GM19328 (cell line): ENCODE measurements around the gene COL1A2.

Experiments
- ATAC-seq: cut with Tn5 transposase; IDR thresholded peaks from one replicate; pipeline ENCODE4 v1.9.1; 2021; ENCODE audit warnings: mild to moderate bottlenecking, moderate library complexity; ENCODE audit not compliant: unreplicated experiment

Gene COL1A2

DNA sequence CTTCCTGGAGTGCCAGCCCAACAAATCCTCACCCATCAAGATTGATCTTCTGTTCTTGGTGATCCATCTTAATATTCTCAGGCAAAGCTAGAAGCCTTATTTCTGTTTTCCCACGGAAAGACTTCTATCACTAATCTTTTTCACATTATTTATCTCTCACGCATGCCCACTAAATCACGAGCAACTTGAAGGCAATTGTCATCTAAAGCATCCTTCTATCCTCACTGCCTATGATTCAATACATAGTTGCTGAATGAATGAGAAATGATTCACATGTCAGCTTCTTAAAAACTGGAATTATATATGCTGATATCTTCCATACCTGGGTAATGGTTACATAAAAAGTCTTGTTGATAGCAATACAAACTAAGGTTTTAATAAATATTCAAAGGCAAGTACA lies 12.6 kb upstream of the COL1A2 start:
- no peak for ATAC-seq

DNA sequence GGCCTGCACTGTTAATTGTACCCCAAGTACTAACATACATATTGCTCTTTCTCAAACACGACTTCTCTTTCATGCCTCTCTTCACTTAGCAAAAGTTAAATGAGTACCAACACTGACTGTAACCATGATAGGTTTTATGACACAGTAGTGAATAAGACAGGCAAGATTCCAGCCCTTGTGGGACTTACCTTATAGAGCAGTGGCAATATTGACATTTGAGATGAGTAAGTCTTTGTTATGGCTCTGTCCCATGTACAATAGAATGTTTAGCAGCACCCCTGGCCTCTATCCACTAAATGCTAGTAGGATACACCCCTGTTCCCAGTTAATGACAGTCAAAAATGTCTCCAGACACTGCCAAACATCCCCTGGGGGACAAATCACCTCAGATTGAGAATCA lies 11.9 kb upstream of the COL1A2 start:
- no peak for ATAC-seq

DNA sequence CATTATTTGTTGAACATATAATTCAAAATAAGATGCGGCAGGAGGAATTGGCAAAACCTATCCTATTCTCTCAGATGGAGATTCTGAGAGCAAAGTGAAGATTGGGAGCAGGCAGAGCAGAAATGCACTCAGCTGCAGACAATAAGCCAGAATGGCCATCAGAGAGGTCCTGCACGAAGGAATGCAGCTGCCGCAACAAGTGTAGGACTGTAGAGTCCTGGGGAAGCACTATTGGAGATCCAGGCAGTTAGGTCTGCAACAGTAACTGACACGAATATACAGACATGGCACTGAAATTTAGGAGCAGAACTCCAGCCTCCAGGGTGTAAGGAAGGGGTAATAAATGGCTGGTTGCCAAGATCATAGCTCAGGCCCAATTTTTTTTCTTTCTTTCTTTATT lies 10.4 kb upstream of the COL1A2 start:
- no peak for ATAC-seq

DNA sequence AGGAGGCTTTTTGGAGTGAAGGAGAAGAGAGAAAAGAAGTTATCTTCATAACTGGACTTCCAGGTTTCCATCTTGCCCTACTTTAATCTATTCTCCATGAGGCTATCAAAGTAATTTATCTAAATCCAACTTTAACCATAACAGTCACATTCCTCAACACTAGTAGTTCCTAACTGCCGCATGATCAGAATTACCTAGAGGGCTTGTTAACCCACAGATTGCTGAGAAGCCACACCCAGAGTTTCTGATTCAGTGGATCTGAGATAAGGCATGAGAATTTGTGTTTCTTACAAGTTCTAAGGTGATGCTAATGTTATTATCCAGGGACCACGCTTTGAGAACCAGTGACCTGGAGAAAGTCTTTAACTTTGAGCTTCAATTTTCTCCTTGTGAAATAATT lies 8.3 kb upstream of the COL1A2 start:
- no peak for ATAC-seq

DNA sequence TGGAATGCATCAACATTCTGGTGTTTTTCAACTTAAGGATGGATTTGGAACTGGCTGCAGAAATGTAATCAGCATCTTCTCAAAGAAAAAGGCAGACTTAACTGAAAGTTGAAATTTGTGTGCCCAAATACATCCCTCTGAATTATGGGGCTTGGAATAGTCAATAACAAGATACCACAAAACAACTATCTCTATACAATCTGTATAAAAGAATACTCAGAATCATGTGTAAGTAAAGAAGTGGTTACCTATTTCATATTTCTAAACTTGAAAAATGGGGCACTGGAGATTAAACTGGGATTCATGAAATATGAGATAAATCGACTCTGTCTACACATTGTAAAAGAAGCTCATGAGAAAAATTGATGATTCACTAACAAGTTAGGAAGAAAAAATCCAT lies 6.2 kb upstream of the COL1A2 start:
- no peak for ATAC-seq

DNA sequence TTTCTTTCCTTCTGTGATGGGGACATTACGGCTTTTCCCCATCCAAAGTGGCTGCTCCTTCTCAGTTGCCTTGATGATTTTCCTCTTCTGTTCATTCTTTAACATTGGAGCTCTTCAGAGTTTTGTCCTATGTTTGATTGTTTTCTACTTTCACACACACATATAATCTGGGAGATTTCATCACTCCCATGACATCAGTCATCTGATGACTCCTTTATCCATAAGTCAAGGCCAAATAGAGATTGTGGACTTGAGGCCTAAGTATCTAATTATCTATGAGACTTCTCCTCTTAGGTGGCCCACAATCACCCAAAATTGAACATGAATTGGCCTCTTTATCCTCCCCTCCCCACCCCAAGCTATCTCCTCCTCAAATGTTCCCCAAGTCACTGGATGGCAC lies 5.3 kb upstream of the COL1A2 start:
- ATAC-seq, result no peak

DNA sequence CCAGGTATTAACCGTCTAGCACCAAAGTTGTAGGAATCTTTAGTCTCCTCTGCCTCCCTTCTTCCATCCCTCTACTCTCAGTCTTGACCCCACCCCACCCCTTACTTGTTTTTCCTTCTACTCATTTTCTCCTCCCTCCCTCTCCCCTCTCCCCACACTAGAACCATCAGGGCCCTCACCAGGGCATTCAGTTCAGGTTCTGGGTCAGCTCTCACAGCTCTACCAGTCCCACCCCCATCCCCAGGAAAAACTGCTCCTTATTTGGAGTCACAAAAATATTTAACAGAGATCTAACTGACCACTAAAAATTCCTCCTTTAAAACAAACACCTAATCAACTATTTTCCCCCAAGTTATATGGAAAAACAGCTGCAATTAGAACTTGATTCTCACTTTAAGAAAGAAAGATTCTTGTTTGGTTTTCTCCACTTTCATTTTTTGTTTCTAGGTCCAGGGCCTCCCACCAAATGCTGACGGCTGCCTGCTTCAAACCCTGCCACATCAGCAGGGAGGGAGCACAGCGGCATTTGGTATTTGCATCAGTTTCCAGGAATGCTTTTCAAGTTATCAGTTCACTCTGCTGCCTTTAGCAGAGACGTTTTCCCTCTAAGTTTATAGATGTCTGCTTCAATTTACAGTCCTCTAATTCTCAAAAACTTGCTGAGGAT lies 2.8 kb upstream of the COL1A2 start:
- ATAC-seq, result no peak

DNA sequence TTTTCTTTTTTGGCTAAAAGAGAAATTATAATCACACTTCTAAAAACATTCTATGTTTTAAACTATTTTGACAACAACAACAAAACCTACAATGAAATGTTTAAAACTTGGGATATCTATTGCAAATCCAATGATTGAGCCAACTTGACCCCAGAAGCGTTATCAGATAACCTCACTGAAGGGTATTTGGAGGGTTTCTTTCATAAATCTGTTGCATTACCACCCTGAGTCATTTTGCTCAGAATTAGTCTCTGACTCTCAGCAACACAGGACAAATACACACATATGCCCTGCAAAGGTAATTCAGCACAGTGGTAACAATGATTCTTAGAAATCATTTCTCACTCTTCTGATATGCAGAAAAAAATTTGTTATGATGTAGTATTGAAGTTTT lies 2.3 kb upstream of the COL1A2 start:
- no peak for ATAC-seq

DNA sequence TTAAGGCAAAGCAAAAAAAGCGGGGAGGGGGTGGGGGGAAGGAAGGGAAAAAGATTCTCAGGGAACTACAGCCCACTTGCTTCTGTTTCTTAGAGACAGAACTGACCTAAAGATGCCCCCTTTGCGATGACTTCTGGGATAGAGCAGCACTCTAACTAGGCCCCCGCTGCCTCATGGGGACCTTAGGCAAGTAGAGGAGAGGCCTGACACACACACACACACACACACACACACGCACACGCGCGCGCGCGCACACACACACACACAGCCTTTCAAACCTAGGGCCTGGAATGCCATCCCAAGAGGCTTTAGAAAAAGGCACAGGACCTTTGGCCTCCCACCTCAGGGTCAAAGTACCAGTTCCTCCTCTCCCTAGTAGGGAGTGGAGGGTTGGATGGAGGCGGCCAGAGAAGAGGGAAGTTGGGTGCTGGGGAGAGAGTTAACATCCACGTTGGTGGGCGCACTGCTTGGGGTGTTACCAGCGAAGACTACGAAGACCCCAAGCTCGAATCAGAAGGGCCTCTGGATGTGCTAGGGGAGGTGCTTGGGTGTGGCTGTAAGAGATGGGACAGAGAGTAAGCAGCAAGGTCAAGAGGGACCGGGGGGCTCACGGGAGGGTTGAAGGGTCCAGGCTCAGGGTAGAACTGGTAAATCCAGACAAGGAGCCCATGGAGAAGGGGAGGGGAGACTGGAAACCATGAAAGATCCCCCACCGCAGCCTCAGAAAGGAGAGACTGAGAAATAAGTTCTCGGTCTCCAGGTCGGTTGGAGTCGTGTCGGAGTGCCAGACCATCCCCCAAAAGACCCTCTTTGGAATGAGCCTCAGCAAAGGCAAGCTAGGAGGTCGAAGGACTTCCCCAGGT lies 1.2 kb upstream of the COL1A2 start:
- no peak for ATAC-seq

DNA sequence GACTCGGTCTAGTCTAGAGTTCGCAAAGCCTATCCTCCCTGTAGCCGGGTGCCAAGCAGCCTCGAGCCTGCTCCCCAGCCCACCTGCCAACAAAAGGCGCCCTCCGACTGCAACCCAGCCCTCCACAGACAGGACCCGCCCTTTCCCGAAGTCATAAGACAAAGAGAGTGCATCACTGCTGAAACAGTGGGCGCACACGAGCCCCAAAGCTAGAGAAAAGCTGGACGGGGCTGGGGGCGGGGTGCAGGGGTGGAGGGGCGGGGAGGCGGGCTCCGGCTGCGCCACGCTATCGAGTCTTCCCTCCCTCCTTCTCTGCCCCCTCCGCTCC lies 622 bp upstream of the COL1A2 start:
- ATAC-seq, result no peak

DNA sequence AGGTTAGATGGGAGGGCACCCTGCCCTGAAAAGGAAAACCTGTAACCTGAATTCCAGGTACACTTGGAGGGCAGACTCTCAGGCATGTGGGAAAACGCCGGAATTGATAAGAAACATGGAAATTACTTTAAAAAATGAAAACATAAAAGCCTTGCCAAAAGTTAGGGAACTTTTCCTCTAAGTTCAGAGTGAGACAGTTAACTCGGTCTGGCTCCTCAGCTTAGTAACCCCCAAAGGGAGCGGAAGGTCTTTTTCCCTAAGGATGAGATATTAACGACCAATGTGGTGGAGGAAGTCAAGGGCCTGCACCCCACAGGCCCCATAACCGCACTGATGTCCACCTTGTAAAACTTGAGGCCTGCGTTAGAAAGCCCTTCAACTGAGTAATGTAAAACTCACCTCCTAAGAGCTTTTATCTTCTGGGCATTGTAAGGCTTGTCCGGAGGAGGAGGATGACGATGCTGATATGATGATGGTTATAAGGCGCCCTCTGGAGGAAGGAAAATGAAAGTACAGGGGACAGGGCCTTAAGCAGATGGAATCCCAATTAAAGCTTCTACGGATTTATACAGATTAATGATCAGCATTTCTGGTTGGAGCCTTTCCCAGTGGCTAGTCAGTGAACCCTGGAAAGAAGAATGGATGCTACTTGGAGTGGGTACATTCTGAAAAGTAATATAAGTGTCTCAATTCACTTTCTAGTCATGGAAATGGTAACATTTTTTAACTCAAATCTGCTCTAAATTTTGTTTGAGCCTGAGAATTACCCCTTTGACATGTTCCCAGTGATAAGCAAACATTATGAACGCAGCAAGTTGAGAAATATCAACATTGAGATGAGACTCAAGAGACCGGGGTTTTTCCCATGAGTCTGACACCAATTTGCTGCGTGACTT lies 694 bp downstream of the COL1A2 start:
- ATAC-seq, result peak; percentile 81

DNA sequence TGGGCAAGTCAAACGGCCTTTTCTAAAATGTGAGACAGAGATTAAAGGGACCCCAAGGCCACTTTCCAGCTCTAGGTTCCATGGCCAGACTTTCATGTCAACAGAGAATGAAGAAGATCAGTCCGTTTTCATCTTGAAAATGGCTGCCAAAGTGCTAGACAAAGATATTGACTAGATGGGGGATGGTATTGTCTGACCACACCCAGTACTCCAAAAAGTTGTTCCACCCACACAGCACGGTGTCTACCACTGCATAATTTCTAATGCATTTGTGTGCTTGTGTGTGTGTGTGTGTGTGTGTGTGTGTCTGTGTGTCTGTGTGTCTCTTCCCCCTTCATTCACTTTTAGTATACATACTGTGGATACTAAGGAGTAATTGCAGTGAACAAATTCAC lies 1.3 kb downstream of the COL1A2 start:
- no peak for ATAC-seq

DNA sequence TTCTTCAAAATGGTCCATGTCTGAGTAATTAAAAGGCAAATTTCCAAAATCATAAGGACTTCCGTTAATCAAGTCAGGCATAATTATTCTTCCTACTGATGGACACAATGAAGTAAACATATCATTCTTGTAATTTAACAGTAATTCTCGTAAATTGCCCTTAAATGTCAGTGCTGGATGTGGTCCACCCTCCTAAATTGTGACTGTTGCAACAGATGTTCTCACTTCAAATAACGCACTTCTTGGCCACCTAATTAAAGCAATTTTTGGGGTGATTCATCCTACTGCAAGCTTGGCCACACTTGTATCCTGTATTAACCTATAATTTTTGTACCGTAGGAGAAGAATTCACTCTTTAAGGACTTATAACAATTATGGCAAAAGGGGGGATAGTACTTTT lies 1.9 kb downstream of the COL1A2 start:
- ATAC-seq, result no peak

DNA sequence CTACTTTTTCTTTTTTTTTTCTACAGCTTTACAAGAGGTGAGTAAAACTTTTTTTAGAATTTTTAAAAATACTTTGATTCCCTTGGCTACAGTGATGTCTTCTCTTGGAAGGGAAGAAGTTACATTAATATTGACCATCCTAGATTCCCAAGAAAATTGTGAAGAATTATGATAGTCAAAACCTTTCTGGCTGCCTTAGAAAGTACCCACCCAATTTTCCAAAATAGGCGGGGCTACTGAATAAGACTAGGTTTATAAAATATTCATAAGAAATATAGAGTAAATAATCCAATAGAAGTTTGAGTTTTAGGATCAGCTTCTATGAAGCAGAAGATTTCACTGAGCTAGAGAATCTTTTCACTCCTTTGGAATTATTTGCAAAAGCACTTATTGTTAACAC lies 3.0 kb downstream of the COL1A2 start:
- no peak for ATAC-seq

DNA sequence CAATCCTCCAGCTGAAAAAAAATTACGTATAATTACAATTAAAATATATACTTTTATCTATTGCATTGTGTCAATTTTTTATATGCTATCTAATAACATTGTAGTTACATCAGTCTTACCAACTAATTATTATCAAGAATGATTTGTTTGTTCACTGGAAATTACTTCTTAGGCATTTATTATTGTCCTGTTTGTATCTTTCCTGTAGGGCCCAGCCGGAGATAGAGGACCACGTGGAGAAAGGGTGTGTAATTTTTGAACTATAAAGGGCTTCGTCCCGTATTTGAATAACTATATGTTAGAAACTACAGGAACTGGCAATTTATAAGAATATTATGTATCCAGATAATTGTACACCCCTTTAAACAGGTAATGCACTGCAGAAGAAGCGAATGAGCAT lies 4.1 kb downstream of the COL1A2 start:
- no peak for ATAC-seq

DNA sequence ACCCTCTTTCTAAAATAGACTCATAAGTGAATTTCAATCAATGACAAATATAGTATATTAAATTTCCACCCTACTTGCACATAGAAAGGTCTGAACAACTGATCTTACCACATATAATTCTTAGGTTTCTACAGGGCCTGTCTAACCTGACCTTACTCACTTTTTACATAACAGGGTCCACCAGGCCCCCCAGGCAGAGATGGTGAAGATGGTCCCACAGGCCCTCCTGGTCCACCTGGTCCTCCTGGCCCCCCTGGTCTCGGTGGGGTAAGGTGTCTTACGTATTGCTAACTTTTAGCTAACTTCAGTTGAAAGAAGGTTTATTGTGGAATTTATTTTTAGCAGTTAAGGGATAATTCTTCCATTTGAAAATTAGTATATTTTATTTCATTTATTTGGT lies 5.3 kb downstream of the COL1A2 start:
- no peak for ATAC-seq

DNA sequence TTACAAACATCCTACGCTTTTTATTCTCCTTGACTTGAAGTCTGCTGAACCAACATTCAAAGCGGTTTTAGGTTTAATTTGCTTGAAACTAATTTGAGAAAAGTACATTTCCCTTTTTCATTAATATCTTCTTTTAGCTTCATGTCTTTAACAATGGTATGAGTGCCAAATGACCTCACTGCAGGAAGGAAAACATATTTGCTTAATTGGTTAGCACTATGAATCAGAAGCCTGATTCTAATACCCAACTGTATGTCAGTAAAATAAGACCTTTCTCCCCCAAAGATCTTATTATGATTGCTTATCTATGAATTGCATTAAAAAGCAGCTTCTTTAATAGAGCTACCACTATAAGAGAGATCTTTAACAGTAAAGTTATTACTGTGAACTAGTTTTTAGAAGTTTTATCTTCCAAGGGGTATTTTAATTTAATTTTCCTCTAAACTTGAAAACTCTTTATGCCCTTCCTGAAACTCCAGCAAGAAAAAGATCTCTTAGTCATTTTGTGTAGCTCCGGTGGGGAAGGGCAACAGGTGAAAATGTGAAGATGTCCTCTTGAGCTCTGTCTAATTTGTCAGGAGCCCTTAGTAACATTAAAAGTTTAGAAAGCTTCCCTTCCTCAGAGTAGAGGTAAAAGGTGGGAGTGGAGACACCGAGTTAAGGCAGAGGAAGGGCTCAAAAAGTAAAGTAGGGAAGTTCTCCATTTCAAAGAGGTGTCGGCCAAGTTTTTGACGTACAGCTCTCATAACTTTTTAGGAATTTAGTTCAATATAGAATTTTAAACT lies 6.1 kb downstream of the COL1A2 start:
- ATAC-seq, result no peak

DNA sequence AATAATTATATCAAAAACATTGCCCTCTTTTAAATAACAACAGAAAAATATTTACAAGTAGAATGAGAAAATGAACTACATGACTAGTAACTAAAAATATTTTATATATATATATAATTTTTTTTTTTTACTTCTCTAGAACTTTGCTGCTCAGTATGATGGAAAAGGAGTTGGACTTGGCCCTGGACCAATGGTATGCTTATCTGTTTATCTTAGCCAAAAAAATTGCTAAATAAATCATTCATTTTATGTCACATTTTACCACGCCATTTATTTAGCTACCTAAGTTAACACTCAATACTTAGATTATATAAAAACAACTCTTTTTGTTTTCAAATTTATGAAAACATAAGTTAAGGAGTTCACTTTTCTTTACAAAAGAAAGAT lies 6.7 kb downstream of the COL1A2 start:
- no peak for ATAC-seq

DNA sequence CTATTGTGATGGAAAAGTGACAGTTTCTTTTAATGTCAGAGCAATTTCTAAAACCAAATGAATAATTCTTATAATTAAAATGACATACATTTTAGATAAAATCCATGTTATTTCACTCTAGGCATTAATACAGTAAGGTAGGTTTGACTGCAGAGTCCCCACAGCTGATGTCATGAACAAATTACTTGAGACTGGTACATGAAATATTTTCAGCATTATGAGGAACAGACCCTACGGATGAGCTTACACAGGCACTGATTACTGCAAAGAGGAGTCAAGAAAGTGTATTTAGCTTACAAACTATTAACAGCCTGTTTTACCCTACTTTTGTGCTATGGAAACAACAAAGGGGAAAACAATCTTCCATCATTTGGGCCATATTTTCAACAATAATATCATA lies 8.9 kb downstream of the COL1A2 start:
- no peak for ATAC-seq

DNA sequence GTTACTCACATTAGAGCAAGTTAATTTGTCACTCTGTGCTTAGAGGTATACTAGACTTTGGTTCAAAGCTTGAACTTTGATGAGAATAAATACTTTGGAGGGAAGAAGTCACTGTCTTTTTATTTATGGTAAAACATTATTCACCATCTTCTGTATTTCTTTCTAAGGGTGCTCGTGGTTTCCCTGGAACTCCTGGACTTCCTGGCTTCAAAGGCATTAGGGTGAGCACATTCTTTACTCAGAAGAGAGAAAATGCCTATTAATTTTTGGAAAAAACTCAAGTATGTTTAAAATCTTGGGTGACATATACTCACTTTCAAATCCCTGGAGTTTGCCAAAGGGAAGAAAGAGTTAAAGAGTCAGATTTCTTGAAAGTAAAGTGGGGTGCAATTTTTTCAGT lies 10.8 kb downstream of the COL1A2 start:
- no peak for ATAC-seq

DNA sequence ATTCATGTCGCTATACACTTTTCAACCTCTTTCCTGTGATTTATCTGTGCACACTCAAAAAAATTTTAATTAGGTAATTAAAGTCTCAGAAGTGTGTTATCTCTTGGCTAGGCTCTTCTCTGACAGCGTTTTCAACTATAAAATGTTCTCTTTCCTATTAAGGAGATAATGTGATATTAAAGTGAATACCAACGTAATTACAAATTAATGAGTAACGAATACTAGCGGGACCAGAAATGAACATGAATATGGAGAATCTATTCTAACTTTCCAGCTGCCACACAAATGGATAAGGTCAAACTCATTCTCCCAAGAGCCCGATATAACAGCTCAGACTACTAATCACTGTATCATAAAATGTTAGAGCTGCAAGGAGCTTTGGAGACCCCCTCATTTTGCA lies 12.0 kb downstream of the COL1A2 start:
- ATAC-seq, result no peak
